Fibroblast of skin of right biceps (primary cell): ENCODE measurements around the gene DUSP28.

Experiments
- DNase-seq: peaks from one replicate; pipeline ENCODE4 v3.0.0-alpha.2; 2013

The DUSP28 gene

GRCh38 chr2:240586919-240587800 lies 27.0 kb downstream of the DUSP28 start:
- no peak for DNase-seq

GRCh38 chr2:240588006-240588655 lies 28.0 kb downstream of the DUSP28 start:
- DNase-seq: no peak

GRCh38 chr2:240588669-240589068 lies 28.5 kb downstream of the DUSP28 start:
- no peak for DNase-seq

- no peak for DNase-seq
Measured at GRCh38 chr2:240589375-240589774, 29.2 kb downstream of the DUSP28 start.

- no peak for DNase-seq
Measured at GRCh38 chr2:240589850-240590525, 29.8 kb downstream of the DUSP28 start.

- DNase-seq: no peak
Measured at GRCh38 chr2:240590681-240591111, 30.5 kb downstream of the DUSP28 start.

GRCh38 chr2:240591226-240591625 lies 31.1 kb downstream of the DUSP28 start:
- peak; percentile 62 for DNase-seq

- DNase-seq: no peak
Measured at GRCh38 chr2:240591784-240592183, 31.6 kb downstream of the DUSP28 start.

GRCh38 chr2:240593026-240593702 lies 33.0 kb downstream of the DUSP28 start:
- DNase-seq: no peak

- no peak for DNase-seq
Measured at GRCh38 chr2:240593703-240594451, 33.7 kb downstream of the DUSP28 start.

GRCh38 chr2:240594511-240595380 lies 34.6 kb downstream of the DUSP28 start:
- DNase-seq: no peak

GRCh38 chr2:240595381-240596079 lies 35.4 kb downstream of the DUSP28 start:
- DNase-seq: no peak

GRCh38 chr2:240596080-240596460 lies 35.9 kb downstream of the DUSP28 start:
- no peak for DNase-seq

GRCh38 chr2:240596491-240596931 lies 36.4 kb downstream of the DUSP28 start:
- DNase-seq: no peak

GRCh38 chr2:240597054-240597418 lies 36.9 kb downstream of the DUSP28 start:
- no peak for DNase-seq

- no peak for DNase-seq
Measured at GRCh38 chr2:240597419-240598181, 37.4 kb downstream of the DUSP28 start.

- DNase-seq: no peak
Measured at GRCh38 chr2:240598311-240598911, 38.3 kb downstream of the DUSP28 start.

GRCh38 chr2:240599141-240599583 lies 39.0 kb downstream of the DUSP28 start:
- no peak for DNase-seq

- no peak for DNase-seq
Measured at GRCh38 chr2:240600451-240600961, 40.3 kb downstream of the DUSP28 start.
